Stimulated activated CD8-positive, alpha-beta memory T cell treated with anti-CD3 and anti-CD28 coated beads, Interleukin-4, amount 100 ng/mL, for 4 hours (primary cell): Measurements from ENCODE around the gene OR2A2.
A peak's percentile ranks its signal among the peaks of the same experiment; 100 is the strongest.
"Not testable (repeated sequence)": the region's sequence is repeated elsewhere in the genome, so short reads cannot be mapped to it uniquely, and the experiment has no call there.

ENCODE experiments used
- DNase-seq, 2 donors: peaks; one replicate each; pipeline ENCODE4 v3.0.0-alpha.2; 2020; ENCODE audit warnings: low read depth in 2 of 2, low spot score in 1 of 2

OR2A2 gene

GRCh38 chr7:144109283-144109682 is at the start of gene OR2A2:
OR2A2 (plus strand) TSS chr7:144109583; CDS start chr7:144109583, 0 bp downstream.
- DNase-seq = no peak

- no peak for DNase-seq
These were observed 45.7 kb upstream of the OR2A2 start for GRCh38 chr7:144063710-144064109.

- DNase-seq = no peak
These were observed 39.9 kb upstream of the OR2A2 start, which contains the start of gene OR2A25 for GRCh38 chr7:144069511-144069910. OR2A25 (plus strand) TSS chr7:144069811; CDS start chr7:144074220, 4,409 bp downstream.

GRCh38 chr7:144069953-144070352 is 39.4 kb upstream of the OR2A2 start:
- no peak for DNase-seq

- DNase-seq = no peak
These were observed 35.0 kb upstream of the OR2A2 start for GRCh38 chr7:144074374-144074773.

- no peak for DNase-seq
These were observed 23.4 kb upstream of the OR2A2 start, which contains the start of gene OR2A12 for GRCh38 chr7:144085978-144086377. OR2A12 (plus strand) TSS chr7:144086278; CDS start chr7:144095108, 8,830 bp downstream.

- no peak for DNase-seq
These were observed 22.7 kb upstream of the OR2A2 start for GRCh38 chr7:144086730-144087129.

GRCh38 chr7:144087230-144087629 is 22.2 kb upstream of the OR2A2 start:
- no peak for DNase-seq

- no peak for DNase-seq
These were observed 18.7 kb upstream of the OR2A2 start for GRCh38 chr7:144090667-144091066.

GRCh38 chr7:144098776-144099175 is 10.6 kb upstream of the OR2A2 start:
- DNase-seq = no peak

- DNase-seq = no peak
These were observed 8.8 kb upstream of the OR2A2 start for GRCh38 chr7:144100607-144101006.

- DNase-seq = no peak
These were observed 7.3 kb upstream of the OR2A2 start for GRCh38 chr7:144102041-144102440.

GRCh38 chr7:144105211-144105610 is 4.2 kb upstream of the OR2A2 start:
- no peak for DNase-seq

- DNase-seq = no peak
These were observed 889 bp downstream of the OR2A2 start for GRCh38 chr7:144110272-144110671.

- no peak for DNase-seq
These were observed 4.3 kb downstream of the OR2A2 start for GRCh38 chr7:144113651-144114050.

- DNase-seq = no peak
These were observed 9.0 kb downstream of the OR2A2 start for GRCh38 chr7:144118341-144118740.

- DNase-seq = no peak
These were observed 13.5 kb downstream of the OR2A2 start, which contains the start of gene OR2A14 for GRCh38 chr7:144122876-144123275. OR2A14 (plus strand) TSS chr7:144123176; CDS start chr7:144129113, 5,937 bp downstream.

GRCh38 chr7:144127714-144128334 is 18.4 kb downstream of the OR2A2 start:
- peak; percentile 62 to 84 for DNase-seq

- not testable (repeated sequence) for DNase-seq
These were observed 20.2 kb downstream of the OR2A2 start for GRCh38 chr7:144129601-144130000.

GRCh38 chr7:144130730-144131129 is 21.3 kb downstream of the OR2A2 start:
- no peak for DNase-seq

GRCh38 chr7:144132262-144132661 is 22.9 kb downstream of the OR2A2 start:
- no peak for DNase-seq

- DNase-seq = no peak
These were observed 23.9 kb downstream of the OR2A2 start for GRCh38 chr7:144133307-144133706.

GRCh38 chr7:144134116-144134515 is 24.7 kb downstream of the OR2A2 start:
- no peak for DNase-seq
